Astrocyte (in vitro differentiated cells and primary cell): ENCODE measurements around the gene LORICRIN. TPM values are rescaled to one million over a fixed set of nuclear protein-coding genes. Genes with fewer than 3 reads are reported as not detected.

Experiments used
- DNase-seq: peaks from one replicate; pipeline ENCODE4 v3.0.0-alpha.2; 2010; ENCODE audit warnings: low read depth
- FAIRE-seq: peaks from 2 replicates; lab custom pipeline; 2011; peaks lifted over from hg19 to GRCh38; lab: Jason Lieb, UNC
- H2AFZ ChIP-seq: 2 replicates; pipeline ENCODE4 v1.6.0; 2012; ENCODE audit warnings: low read depth, low read length, inconsistent platforms
- H3K27ac ChIP-seq: 2 replicates; pipeline ENCODE4 v1.5.1; 2011; ENCODE audit warnings: low read depth, low read length, inconsistent platforms
- H3K27me3 ChIP-seq: 2 replicates; pipeline ENCODE4 v1.6.0; 2011; ENCODE audit warnings: low read length, inconsistent platforms; ENCODE audit not compliant: insufficient read depth
- H3K36me3 ChIP-seq: 2 replicates; pipeline ENCODE4 v1.5.1; 2011; ENCODE audit warnings: low read length, inconsistent platforms; ENCODE audit not compliant: insufficient read depth
- H3K4me1 ChIP-seq: 2 replicates; pipeline ENCODE4 v1.5.1; 2011; ENCODE audit warnings: low read length, inconsistent platforms; ENCODE audit not compliant: insufficient read depth
- H3K4me2 ChIP-seq: 2 replicates; pipeline ENCODE4 v1.6.0; 2012; ENCODE audit warnings: low read length, inconsistent platforms
- H3K4me3 ChIP-seq: 2 replicates; pipeline ENCODE4 v1.5.1; 2011; ENCODE audit warnings: low read depth, mild to moderate bottlenecking, low read length, inconsistent platforms; ENCODE audit not compliant: insufficient read depth
- H3K79me2 ChIP-seq: 2 replicates; pipeline ENCODE4 v1.6.0; 2012; ENCODE audit warnings: mild to moderate bottlenecking, low read length, inconsistent platforms; ENCODE audit not compliant: insufficient read depth
- H3K9ac ChIP-seq: 2 replicates; pipeline ENCODE4 v1.6.0; 2012; ENCODE audit warnings: mild to moderate bottlenecking, low read length, inconsistent platforms
- H3K9me3 ChIP-seq: 2 replicates; pipeline ENCODE4 v1.5.1; 2012; ENCODE audit warnings: low read depth, mild to moderate bottlenecking, low read length, inconsistent platforms; ENCODE audit not compliant: insufficient read depth
- H4K20me1 ChIP-seq: 2 replicates; pipeline ENCODE4 v1.6.0; 2012; ENCODE audit warnings: low read length, inconsistent platforms; ENCODE audit not compliant: insufficient read depth
- H3K27ac Mint-ChIP-seq: one replicate; pipeline ENCODE4 v1.8.0; 2021; ENCODE audit warnings: mild to moderate bottlenecking, mixed read lengths; ENCODE audit not compliant: unreplicated experiment
- H3K27me3 Mint-ChIP-seq: one replicate; pipeline ENCODE4 v1.8.0; 2021; ENCODE audit warnings: low read depth, mixed read lengths; ENCODE audit not compliant: unreplicated experiment
- H3K36me3 Mint-ChIP-seq: one replicate; pipeline ENCODE4 v1.8.0; 2021; ENCODE audit warnings: low read depth, mixed read lengths; ENCODE audit not compliant: unreplicated experiment
- H3K4me1 Mint-ChIP-seq: one replicate; pipeline ENCODE4 v1.8.0; 2021; ENCODE audit warnings: low read depth, mixed read lengths; ENCODE audit not compliant: unreplicated experiment
- H3K4me3 Mint-ChIP-seq: one replicate; pipeline ENCODE4 v1.8.0; 2021; ENCODE audit warnings: mild to moderate bottlenecking, moderate library complexity, mixed read lengths; ENCODE audit not compliant: unreplicated experiment
- H3K9me3 Mint-ChIP-seq: one replicate; pipeline ENCODE4 v1.8.0; 2021; ENCODE audit warnings: mild to moderate bottlenecking, mixed read lengths; ENCODE audit not compliant: unreplicated experiment
- EZH2 ChIP-seq: IDR thresholded peaks from 2 replicates; pipeline ENCODE4 v1.6.1; 2012; ENCODE audit warnings: mild to moderate bottlenecking, low read length, inconsistent platforms; ENCODE audit not compliant: insufficient read depth
- total RNA-seq: library from RNA; stranded (reverse); gene quantifications from 2 replicates; pipeline ENCODE4 v1.2.1, GENCODE V29; 2021
- TF ChIP-seq, protein P1 (sequence below): IDR thresholded peaks from 2 replicates; pipeline ENCODE4 v1.5.1; 2011; ENCODE audit warnings: low read depth, mild to moderate bottlenecking, inconsistent platforms, low read length, moderate library complexity; ENCODE audit not compliant: insufficient read depth

LORICRIN gene
- total RNA-seq, 1 donor from 2014 or later, result not detected

DNA sequence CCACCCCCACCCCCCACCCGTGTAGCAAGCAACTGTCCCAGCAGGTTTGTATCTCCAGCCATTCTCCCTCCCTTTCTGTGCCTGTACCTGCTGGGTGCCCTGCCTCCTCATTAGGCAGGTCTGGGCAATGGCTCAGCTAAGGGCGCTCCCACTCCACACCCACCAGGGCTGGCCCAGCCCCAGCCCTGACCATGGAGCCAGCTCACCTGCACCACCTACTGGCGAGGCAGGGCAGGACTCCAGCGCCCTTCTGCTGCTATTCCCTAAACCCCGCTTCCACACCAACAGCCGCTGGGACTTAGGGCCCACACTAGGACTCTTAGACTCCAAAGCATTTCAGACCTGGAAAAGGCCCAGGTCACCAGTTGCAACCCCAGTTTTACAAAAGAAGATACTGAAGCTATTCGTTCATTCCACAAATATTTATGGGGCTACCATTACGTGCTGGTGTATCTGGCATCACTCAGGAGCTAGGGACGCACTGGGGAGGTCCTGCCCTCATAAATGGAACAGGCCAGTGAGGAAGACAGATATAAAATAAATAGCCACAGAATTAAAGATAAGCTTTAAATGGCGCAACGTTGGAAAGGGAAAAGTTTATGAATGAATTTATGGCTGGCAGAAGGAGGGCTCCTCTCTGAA, 29.3 kb downstream of the LORICRIN start:
- Mint-ChIP-seq H3K36me3 (no peaks in the 10 kb centered on the region), H3K27me3 (peaks cover 3% of the 10 kb centered on the region), H3K27ac (no peak overlapping the region), H3K4me1 (no peaks in the 10 kb centered on the region), H3K9me3 (no peaks in the 10 kb centered on the region), H3K4me3 (no peak overlapping the region)
- FAIRE-seq, result no peak
- Histone ChIP-seq H3K4me3 (no peak overlapping the region), H3K27ac (no peak overlapping the region), H3K36me3 (no peaks in the 10 kb centered on the region), H4K20me1 (no peaks in the 10 kb centered on the region), H3K9ac (no peak overlapping the region), H3K4me2 (no peak overlapping the region), H3K9me3 (no peaks in the 10 kb centered on the region), H3K79me2 (no peaks in the 10 kb centered on the region), H3K4me1 (no peaks in the 10 kb centered on the region), H2AFZ (no peak overlapping the region), H3K27me3 (no peaks in the 10 kb centered on the region)
- no peak for DNase-seq
- no peak for TF ChIP-seq EZH2
- TF ChIP-seq, protein P1, sequence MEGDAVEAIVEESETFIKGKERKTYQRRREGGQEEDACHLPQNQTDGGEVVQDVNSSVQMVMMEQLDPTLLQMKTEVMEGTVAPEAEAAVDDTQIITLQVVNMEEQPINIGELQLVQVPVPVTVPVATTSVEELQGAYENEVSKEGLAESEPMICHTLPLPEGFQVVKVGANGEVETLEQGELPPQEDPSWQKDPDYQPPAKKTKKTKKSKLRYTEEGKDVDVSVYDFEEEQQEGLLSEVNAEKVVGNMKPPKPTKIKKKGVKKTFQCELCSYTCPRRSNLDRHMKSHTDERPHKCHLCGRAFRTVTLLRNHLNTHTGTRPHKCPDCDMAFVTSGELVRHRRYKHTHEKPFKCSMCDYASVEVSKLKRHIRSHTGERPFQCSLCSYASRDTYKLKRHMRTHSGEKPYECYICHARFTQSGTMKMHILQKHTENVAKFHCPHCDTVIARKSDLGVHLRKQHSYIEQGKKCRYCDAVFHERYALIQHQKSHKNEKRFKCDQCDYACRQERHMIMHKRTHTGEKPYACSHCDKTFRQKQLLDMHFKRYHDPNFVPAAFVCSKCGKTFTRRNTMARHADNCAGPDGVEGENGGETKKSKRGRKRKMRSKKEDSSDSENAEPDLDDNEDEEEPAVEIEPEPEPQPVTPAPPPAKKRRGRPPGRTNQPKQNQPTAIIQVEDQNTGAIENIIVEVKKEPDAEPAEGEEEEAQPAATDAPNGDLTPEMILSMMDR, result no peak

DNA sequence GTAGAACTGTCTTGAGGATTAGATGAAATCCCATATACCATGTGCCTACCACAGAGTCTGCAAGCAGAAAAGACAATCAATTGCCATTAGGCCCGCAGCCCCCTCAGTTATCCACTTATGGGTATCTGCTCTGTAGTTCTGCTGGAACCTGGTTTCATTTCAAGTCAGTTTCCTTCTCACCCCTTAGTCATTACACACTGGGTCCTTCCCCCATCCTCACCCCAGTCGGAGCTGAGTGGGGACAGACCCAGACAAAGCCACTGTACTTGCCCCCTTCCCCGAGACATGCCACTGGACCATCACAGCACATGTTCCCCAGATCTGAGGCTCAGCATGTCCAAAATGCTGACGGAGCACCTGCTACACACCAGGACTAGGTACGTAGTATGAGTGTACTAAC, 32.0 kb downstream of the LORICRIN start:
- Histone ChIP-seq H3K27ac (no peak overlapping the region), H3K4me2 (no peak overlapping the region), H3K9ac (no peak overlapping the region), H3K4me3 (no peak overlapping the region), H3K27me3 (no peaks in the 10 kb centered on the region), H3K4me1 (no peaks in the 10 kb centered on the region), H3K36me3 (no peaks in the 10 kb centered on the region), H3K9me3 (no peaks in the 10 kb centered on the region), H4K20me1 (no peaks in the 10 kb centered on the region), H3K79me2 (no peaks in the 10 kb centered on the region), H2AFZ (no peak overlapping the region)
- no peak for DNase-seq
- TF ChIP-seq, protein P1, result no peak
- no peak for TF ChIP-seq EZH2
- Mint-ChIP-seq H3K4me3 (no peak overlapping the region), H3K27me3 (peaks cover 11% of the 10 kb centered on the region), H3K27ac (no peak overlapping the region), H3K36me3 (no peaks in the 10 kb centered on the region), H3K9me3 (no peaks in the 10 kb centered on the region), H3K4me1 (no peaks in the 10 kb centered on the region)
- FAIRE-seq, result no peak

DNA sequence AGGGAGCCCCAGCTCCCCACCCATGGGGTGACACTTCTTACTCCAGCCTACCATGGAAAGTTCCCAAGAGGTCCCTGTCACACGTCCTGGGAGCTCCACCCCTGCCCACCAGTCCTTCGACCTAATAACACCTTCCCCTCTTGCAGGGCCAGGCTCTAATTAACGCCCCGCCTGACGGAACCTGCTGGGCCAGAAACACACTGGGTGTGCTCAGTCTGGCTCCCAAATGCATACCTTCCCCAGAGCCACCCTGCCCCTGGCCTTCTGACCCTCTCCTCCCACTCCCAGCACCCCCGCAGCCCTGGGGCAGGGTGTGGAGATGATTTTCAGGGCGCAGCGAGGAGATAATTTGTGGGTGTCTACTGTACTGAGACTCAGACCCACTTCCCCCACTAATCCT, 32.7 kb downstream of the LORICRIN start:
- no peaks in the 10 kb centered on the region for H4K20me1 ChIP-seq
- Mint-ChIP-seq H3K36me3 (no peaks in the 10 kb centered on the region), H3K4me3 (no peak overlapping the region), H3K4me1 (no peaks in the 10 kb centered on the region), H3K9me3 (no peaks in the 10 kb centered on the region), H3K27me3 (peaks cover 13% of the 10 kb centered on the region), H3K27ac (no peak overlapping the region)
- H3K9ac ChIP-seq, result no peak overlapping the region
- H3K4me3 ChIP-seq, result no peak overlapping the region
- no peak for TF ChIP-seq EZH2
- TF ChIP-seq, protein P1, result no peak
- no peaks in the 10 kb centered on the region for H3K9me3 ChIP-seq
- no peaks in the 10 kb centered on the region for H3K4me1 ChIP-seq
- no peaks in the 10 kb centered on the region for H3K36me3 ChIP-seq
- no peak overlapping the region for H3K4me2 ChIP-seq
- no peak overlapping the region for H3K27ac ChIP-seq
- H2AFZ ChIP-seq, result no peak overlapping the region
- no peaks in the 10 kb centered on the region for H3K27me3 ChIP-seq
- FAIRE-seq, result no peak
- DNase-seq, result no peak
- no peaks in the 10 kb centered on the region for H3K79me2 ChIP-seq
